HG02885 (cell line): Measurements from ENCODE around the gene TEAD1.
A peak's percentile ranks its signal among the peaks of the same experiment; 100 is the strongest.

Experiments used
- ATAC-seq: cut with Tn5 transposase; IDR thresholded peaks from one replicate; pipeline ENCODE4 v1.9.1; 2021; ENCODE audit warnings: mild to moderate bottlenecking; ENCODE audit not compliant: unreplicated experiment, poor library complexity

Gene TEAD1

GRCh38 chr11:12705874-12706273 is 31.7 kb downstream of the TEAD1 start:
- ATAC-seq: no peak

- no peak for ATAC-seq
These were observed 32.6 kb downstream of the TEAD1 start for GRCh38 chr11:12706545-12707499.

GRCh38 chr11:12707500-12707880 is 33.3 kb downstream of the TEAD1 start:
- ATAC-seq: no peak

GRCh38 chr11:12711496-12711895 is 37.3 kb downstream of the TEAD1 start:
- ATAC-seq: no peak

GRCh38 chr11:12712132-12712531 is 37.9 kb downstream of the TEAD1 start:
- no peak for ATAC-seq

GRCh38 chr11:12715131-12715530 is 40.9 kb downstream of the TEAD1 start:
- no peak for ATAC-seq

- ATAC-seq: no peak
These were observed 41.7 kb downstream of the TEAD1 start for GRCh38 chr11:12715941-12716340.

- no peak for ATAC-seq
These were observed 42.6 kb downstream of the TEAD1 start for GRCh38 chr11:12716816-12717215.

GRCh38 chr11:12717851-12718291 is 43.6 kb downstream of the TEAD1 start:
- ATAC-seq: peak; percentile 97

GRCh38 chr11:12719221-12719620 is 45.0 kb downstream of the TEAD1 start:
- no peak for ATAC-seq

GRCh38 chr11:12721816-12722604 is 47.8 kb downstream of the TEAD1 start:
- no peak for ATAC-seq

- no peak for ATAC-seq
These were observed 49.4 kb downstream of the TEAD1 start for GRCh38 chr11:12723421-12724300.

GRCh38 chr11:12724301-12725054 is 50.3 kb downstream of the TEAD1 start:
- no peak for ATAC-seq

- no peak for ATAC-seq
These were observed 51.0 kb downstream of the TEAD1 start for GRCh38 chr11:12725055-12725862.

- ATAC-seq: no peak
These were observed 51.9 kb downstream of the TEAD1 start for GRCh38 chr11:12725863-12726682.

GRCh38 chr11:12727563-12728211 is 53.5 kb downstream of the TEAD1 start:
- no peak for ATAC-seq

GRCh38 chr11:12728417-12728816 is 54.2 kb downstream of the TEAD1 start:
- no peak for ATAC-seq
